Sigmoid colon (tissue), 7 donors: ENCODE data around the gene CUX1. TPM values are rescaled to one million over a fixed set of nuclear protein-coding genes. Genes with fewer than 3 reads are reported as not detected.

ENCODE experiments used
- DNase-seq: peaks from one replicate; pipeline ENCODE4 v3.0.0-alpha.2; 2019
- H3K27ac ChIP-seq, 4 donors: fragments of 200-600 bp; sonication (generic); one replicate each; pipeline ENCODE4 v1.5.1; 2016 to 2019; ENCODE audit warnings: mild to moderate bottlenecking in 1 of 4
- H3K27me3 ChIP-seq, 3 donors: fragments of 200-600 bp; sonication (generic); one replicate each; pipeline ENCODE4 v1.5.1; 2019; ENCODE audit warnings: mild to moderate bottlenecking in 1 of 3
- H3K36me3 ChIP-seq, 4 donors: fragments of 200-600 bp; sonication (generic); one replicate each; pipeline ENCODE4 v1.5.1; 2016 to 2019
- H3K4me1 ChIP-seq, 4 donors: fragments of 200-600 bp; sonication (generic); one replicate each; pipeline ENCODE4 v1.5.1; 2017 to 2019
- H3K4me3 ChIP-seq, 4 donors: fragments of 200-600 bp; sonication (generic); one replicate each; pipeline ENCODE4 v1.5.1; 2017 to 2019; ENCODE audit warnings: mild to moderate bottlenecking in 2 of 4, moderate library complexity in 1 of 4
- H3K9me3 ChIP-seq, 4 donors: fragments of 200-600 bp in 3 of 4; sonication (generic) in 3 of 4; one replicate each; pipeline versions ENCODE4 v1.5.1 to v1.6.1; 2013 to 2019
- EP300 ChIP-seq, 4 donors: sonication (generic); formaldehyde crosslinking; IDR thresholded peaks; one replicate each; pipeline ENCODE4 v1.6.1; 2017; ENCODE audit warnings: antibody characterized with exemption in 4 of 4
- POLR2A ChIP-seq, 2 donors: fragments of 450-650 bp; IDR thresholded peaks; one replicate each; pipeline ENCODE4 v1.6.1; 2016; ENCODE audit warnings: antibody characterized with exemption in 2 of 2, mild to moderate bottlenecking in 2 of 2, moderate library complexity in 2 of 2
- POLR2AphosphoS5 ChIP-seq, 4 donors: sonication (generic); formaldehyde crosslinking; IDR thresholded peaks; one replicate each; pipeline ENCODE4 v1.6.1; 2017; ENCODE audit warnings: antibody characterized with exemption in 4 of 4
- WGBS, 2 donors: extraction: QIAGEN DNeasy Blood & Tissue Kit; methylation state at CpG; one replicate each; pipeline ENCODE4 v1.1.7; 2013; 5-methylcytosine and 5-hydroxymethylcytosine counted together
- intact Hi-C: fragments of 100-400 bp; cut with DNase I; formaldehyde crosslinking; loops from one replicate; pipeline ENCODE4 v1.15.1; 2023
- polyA plus RNA-seq, 3 donors: library from polyadenylated mRNA; stranded (reverse); fragments of 200-250 nt; gene quantifications; one replicate each; pipeline ENCODE4 v1.2.3, GENCODE V29; 2013
- total RNA-seq, 4 donors: library from RNA; depleted of rRNA; stranded (reverse); fragments of >200 nt; gene quantifications; one replicate each; pipeline ENCODE4 v1.1.0, GENCODE V29; 2016
- TF ChIP-seq, protein P1 (sequence below), 4 experiments: fragments of 450-650 bp in 3 of 4; fragments of 200-600 bp in 1 of 4; IDR thresholded peaks; one replicate each; pipeline ENCODE4 v1.5.1; 2016 to 2019; ENCODE audit warnings: antibody characterized with exemption in 4 of 4, mild to moderate bottlenecking in 3 of 4, moderate library complexity in 2 of 4
- donor health status: healthy with polysubstance abuse.
- donor health status: Bipolar disorder and iron deficiency.
- donor health status: healthy.

The CUX1 gene
- total and polyA plus RNA-seq, 7 donors = 46.7 to 127 (median 49.9) TPM

DNA sequence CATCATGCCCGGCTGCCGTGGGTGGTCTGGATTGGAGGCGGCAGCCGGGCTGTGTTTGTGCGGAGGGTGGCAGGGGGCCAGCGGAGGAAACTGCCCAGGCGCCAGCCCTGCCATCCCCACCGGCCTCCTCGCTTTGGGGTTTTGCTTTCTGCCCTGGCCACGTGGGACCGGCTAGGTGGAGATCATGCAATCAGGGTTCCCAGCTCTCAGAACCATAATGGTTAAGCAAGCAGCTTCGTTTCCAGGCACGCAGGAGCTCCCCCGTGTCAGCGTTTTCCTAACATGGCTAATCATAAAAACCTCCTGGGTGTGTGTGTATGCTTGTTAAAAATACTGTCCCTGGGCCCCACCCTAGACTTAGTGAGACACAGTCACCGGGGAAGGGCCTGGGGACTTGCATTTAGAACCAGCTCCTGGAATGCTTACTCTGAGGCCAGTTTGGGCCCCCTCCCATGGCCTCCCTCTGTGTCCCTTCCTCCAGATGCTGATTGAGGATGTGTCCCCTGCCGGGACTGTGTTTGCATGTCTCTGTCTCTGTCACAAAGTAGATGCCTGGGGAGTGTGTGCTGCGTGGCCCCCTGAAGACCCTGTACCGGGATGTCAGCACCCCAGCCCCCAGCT lies 119.3 kb downstream of the CUX1 start:
- peak; percentile 87 for DNase-seq
- Histone ChIP-seq H3K9me3 (no peaks in the 10 kb centered on the region), H3K4me1 (peaks cover 0 to 81% (median 66%) of the 10 kb centered on the region in 4 donors), H3K27ac (peak overlapping the region; percentile 82 to 93 (median 84)), H3K36me3 (no peaks in the 10 kb centered on the region), H3K4me3 (peak overlapping the region in 3 of 4 donors; percentile 27 to 37 (median 35)), H3K27me3 (no peaks in the 10 kb centered on the region)
- TF ChIP-seq, protein P1, sequence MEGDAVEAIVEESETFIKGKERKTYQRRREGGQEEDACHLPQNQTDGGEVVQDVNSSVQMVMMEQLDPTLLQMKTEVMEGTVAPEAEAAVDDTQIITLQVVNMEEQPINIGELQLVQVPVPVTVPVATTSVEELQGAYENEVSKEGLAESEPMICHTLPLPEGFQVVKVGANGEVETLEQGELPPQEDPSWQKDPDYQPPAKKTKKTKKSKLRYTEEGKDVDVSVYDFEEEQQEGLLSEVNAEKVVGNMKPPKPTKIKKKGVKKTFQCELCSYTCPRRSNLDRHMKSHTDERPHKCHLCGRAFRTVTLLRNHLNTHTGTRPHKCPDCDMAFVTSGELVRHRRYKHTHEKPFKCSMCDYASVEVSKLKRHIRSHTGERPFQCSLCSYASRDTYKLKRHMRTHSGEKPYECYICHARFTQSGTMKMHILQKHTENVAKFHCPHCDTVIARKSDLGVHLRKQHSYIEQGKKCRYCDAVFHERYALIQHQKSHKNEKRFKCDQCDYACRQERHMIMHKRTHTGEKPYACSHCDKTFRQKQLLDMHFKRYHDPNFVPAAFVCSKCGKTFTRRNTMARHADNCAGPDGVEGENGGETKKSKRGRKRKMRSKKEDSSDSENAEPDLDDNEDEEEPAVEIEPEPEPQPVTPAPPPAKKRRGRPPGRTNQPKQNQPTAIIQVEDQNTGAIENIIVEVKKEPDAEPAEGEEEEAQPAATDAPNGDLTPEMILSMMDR (IDR thresholded peaks at IDR 0.05) = no peak
- TF ChIP-seq EP300 (IDR thresholded peaks at IDR 0.05) = peak in 1 of 4 donors; percentile 10
- no peak for TF ChIP-seq POLR2A (IDR thresholded peaks at IDR 0.05)
- TF ChIP-seq POLR2AphosphoS5 (IDR thresholded peaks at IDR 0.05) = peak in 3 of 4 donors; percentile 42 to 46 (median 44)
- WGBS, 2 donors = 18 to 59% methylated on average over 19 of the region's 19 CpGs
- intact Hi-C loops = no loop called here

DNA sequence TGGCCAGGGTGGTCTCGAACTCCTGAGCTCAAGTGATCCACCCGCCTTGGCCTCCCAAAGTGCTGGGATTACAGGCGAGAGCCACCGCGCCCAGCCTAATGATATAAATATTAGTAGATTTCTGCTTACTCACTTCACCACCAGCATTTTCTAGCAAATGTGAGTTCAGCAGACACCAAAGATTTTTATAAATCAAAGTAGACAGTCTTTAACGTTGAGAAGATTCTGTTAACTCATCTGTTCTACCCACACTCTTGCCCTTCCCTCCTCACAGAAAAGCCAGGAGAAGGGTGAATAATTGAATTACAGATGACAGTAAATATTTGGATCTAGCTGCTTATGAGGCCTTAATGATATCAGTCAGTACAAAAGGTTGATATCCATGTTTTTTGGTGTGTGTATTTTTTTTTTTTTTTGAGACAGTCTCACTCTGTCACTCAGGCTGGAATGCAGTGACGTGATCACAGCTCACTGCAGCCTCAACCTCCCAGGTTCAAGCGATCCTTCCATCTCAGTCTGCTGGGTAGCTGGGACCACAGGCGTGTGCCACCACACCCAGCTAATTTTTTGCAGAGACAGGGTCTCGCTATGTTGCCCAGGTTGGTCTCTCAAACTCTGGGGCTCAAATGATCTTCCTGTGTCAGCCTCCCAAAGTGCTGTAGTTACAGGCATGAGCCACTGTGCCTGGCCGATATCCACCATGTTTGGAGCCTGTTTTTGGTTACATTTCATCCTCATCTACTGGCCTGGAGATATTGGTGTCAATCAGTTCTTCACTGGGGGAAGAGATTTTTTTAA lies 120.5 kb downstream of the CUX1 start:
- peaks cover 0 to 92% (median 74%) of the 10 kb centered on the region in 4 donors for H3K4me1 ChIP-seq
- WGBS, 2 donors = 92 to 95% methylated on average over 11 of the region's 11 CpGs
- peak; percentile 28 for DNase-seq
- peak overlapping the region; percentile 82 to 93 (median 84) for H3K27ac ChIP-seq
- intact Hi-C loops = no loop called here
- H3K4me3 ChIP-seq = no peak overlapping the region
- H3K9me3 ChIP-seq = no peaks in the 10 kb centered on the region
- H3K36me3 ChIP-seq = no peaks in the 10 kb centered on the region
- H3K27me3 ChIP-seq = no peaks in the 10 kb centered on the region
- TF ChIP-seq POLR2AphosphoS5 (IDR thresholded peaks at IDR 0.05) (no peak), EP300 (IDR thresholded peaks at IDR 0.05) (no peak)
- TF ChIP-seq, protein P1 (IDR thresholded peaks at IDR 0.05) = no peak

DNA sequence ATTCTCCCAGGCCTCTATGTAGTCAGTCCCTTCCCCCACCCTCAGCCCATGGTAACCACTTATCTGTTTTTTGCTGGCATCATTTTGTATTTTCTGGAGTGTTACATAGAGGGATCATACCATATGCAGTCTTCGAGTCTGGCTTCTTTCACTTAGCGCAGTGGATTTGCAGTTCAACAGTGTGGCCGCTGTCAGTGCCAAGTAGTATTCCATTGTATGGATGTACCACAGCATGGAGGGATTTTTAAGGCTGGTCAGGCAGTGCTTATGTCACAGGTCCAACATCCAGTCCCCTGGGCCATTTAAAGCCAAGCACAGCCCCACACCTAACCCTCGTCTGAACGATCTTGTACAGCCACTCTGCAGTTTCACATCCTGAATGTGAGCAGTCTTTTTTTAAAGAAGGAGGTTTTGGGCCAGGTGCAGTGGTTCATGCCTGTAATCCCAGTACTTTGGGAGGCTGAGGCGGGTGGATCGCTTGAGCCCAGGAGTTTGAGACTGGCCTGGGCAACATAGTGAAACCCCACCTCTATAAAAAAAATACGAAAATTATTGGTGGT lies 121.8 kb downstream of the CUX1 start:
- Histone ChIP-seq H3K36me3 (no peaks in the 10 kb centered on the region), H3K9me3 (no peaks in the 10 kb centered on the region), H3K27me3 (no peaks in the 10 kb centered on the region), H3K4me1 (peaks cover 0 to 92% (median 81%) of the 10 kb centered on the region in 4 donors), H3K4me3 (no peak overlapping the region), H3K27ac (peak overlapping the region in 3 of 4 donors; percentile 82 to 93 (median 86))
- intact Hi-C loops = no loop called here
- 84 to 92% methylated on average over 8 of the region's 8 CpGs for WGBS, 2 donors
- TF ChIP-seq EP300 (IDR thresholded peaks at IDR 0.05) (no peak), POLR2AphosphoS5 (IDR thresholded peaks at IDR 0.05) (no peak), POLR2A (IDR thresholded peaks at IDR 0.05) (no peak)
- TF ChIP-seq, protein P1 (IDR thresholded peaks at IDR 0.05) = no peak
- peak; percentile 36 for DNase-seq

DNA sequence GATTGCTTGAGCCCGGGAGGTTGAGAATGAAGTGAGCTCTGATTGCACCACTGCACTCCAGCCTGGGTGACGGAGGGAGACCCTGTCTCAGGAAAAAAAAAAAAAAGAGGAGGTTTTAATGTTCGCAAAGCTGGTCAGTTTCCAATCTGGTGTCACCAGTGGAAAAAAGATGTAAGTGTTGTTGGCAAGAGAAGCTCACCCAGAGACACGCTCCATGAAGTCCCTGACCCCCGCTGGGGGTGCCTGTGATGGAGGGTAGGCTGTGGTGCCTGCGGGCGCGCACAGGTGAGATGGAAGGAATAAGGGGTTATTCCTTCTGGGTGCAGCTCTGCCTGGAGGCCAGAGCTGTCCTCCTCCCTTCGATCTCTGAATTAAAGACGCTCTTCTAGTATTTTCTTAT lies 122.7 kb downstream of the CUX1 start:
- H3K27ac ChIP-seq = peak overlapping the region in 3 of 4 donors; percentile 82 to 93 (median 86)
- H3K4me1 ChIP-seq = peaks cover 0 to 92% (median 83%) of the 10 kb centered on the region in 4 donors
- TF ChIP-seq EP300 (IDR thresholded peaks at IDR 0.05) (no peak), POLR2AphosphoS5 (IDR thresholded peaks at IDR 0.05) (no peak), POLR2A (IDR thresholded peaks at IDR 0.05) (no peak)
- TF ChIP-seq, protein P1 (IDR thresholded peaks at IDR 0.05) = no peak
- H3K36me3 ChIP-seq = no peaks in the 10 kb centered on the region
- no peaks in the 10 kb centered on the region for H3K9me3 ChIP-seq
- 95% methylated on average over 10 of the region's 10 CpGs for WGBS, 2 donors
- intact Hi-C loops = loop anchor here (5.0 kb wide), 1 partner anchor 123 kb away; the partner anchor contains the start of gene CUX1
- H3K27me3 ChIP-seq = no peaks in the 10 kb centered on the region
- H3K4me3 ChIP-seq = no peak overlapping the region
- DNase-seq = peak; percentile 61
